NB4 (cell line): ENCODE data around the gene ASB18.

ENCODE experiments used
- MAX ChIP-seq: IDR thresholded peaks from 2 replicates; pipeline ENCODE4 v1.6.1; 2011; ENCODE audit warnings: low read depth, low read length
- POLR2A ChIP-seq: IDR thresholded peaks from 2 replicates; pipeline ENCODE4 v1.6.1; 2011; ENCODE audit warnings: mild to moderate bottlenecking; ENCODE audit not compliant: insufficient read length; ENCODE audit errors: extremely low read depth
- TF ChIP-seq, protein P1 (sequence below): IDR thresholded peaks from one replicate; pipeline ENCODE4 v1.5.1; 2012; ENCODE audit warnings: low read depth, low read length

GRCh38 chr2:236236559-236237452, 27.4 kb downstream of the ASB18 start:
- TF ChIP-seq, protein P1, sequence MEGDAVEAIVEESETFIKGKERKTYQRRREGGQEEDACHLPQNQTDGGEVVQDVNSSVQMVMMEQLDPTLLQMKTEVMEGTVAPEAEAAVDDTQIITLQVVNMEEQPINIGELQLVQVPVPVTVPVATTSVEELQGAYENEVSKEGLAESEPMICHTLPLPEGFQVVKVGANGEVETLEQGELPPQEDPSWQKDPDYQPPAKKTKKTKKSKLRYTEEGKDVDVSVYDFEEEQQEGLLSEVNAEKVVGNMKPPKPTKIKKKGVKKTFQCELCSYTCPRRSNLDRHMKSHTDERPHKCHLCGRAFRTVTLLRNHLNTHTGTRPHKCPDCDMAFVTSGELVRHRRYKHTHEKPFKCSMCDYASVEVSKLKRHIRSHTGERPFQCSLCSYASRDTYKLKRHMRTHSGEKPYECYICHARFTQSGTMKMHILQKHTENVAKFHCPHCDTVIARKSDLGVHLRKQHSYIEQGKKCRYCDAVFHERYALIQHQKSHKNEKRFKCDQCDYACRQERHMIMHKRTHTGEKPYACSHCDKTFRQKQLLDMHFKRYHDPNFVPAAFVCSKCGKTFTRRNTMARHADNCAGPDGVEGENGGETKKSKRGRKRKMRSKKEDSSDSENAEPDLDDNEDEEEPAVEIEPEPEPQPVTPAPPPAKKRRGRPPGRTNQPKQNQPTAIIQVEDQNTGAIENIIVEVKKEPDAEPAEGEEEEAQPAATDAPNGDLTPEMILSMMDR: no peak
- no peak for TF ChIP-seq MAX
- no peak for TF ChIP-seq POLR2A
